Brain microvascular endothelial cell (primary cell): ENCODE results near the gene LRFN3.
"Not testable (repeated sequence)": the region's sequence is repeated elsewhere in the genome, so short reads cannot be mapped to it uniquely, and the experiment has no call there.

ENCODE experiments used
- DNase-seq: peaks from one replicate; pipeline ENCODE4 v3.0.0-alpha.2; 2020
- H3K27ac ChIP-seq: fragments of 250-450 bp; sonication (Bioruptor Pico); 2 replicates; pipeline ENCODE4 v1.5.1; 2020; ENCODE audit warnings: mild to moderate bottlenecking, moderate library complexity
- H3K27me3 ChIP-seq: fragments of 250-450 bp; sonication (Bioruptor Pico); replicated peaks from 2 replicates; pipeline ENCODE4 v1.5.1; 2020; ENCODE audit warnings: mild to moderate bottlenecking
- H3K36me3 ChIP-seq: fragments of 250-450 bp; sonication (Bioruptor Pico); replicated peaks from 2 replicates; pipeline ENCODE4 v1.5.1; 2020; ENCODE audit warnings: mild to moderate bottlenecking
- H3K4me3 ChIP-seq: 2 replicates; pipeline ENCODE4 v1.5.1; 2011; ENCODE audit warnings: low read depth, mild to moderate bottlenecking, control low read depth, low read length, moderate library complexity
- in situ Hi-C: cut with HindIII; loops from 2 replicates; pipeline ENCODE4 v1.10.0; 2017; ENCODE audit warnings: low sequenced_read_pairs, low pct_ligation_motif_present
- TF ChIP-seq, protein P1 (sequence below): IDR thresholded peaks from 2 replicates; pipeline ENCODE4 v1.5.1; 2011; ENCODE audit warnings: low read depth, mild to moderate bottlenecking, moderate library complexity, low read length, control low read depth, inconsistent platforms; ENCODE audit errors: missing control alignments

The LRFN3 gene, protein sequence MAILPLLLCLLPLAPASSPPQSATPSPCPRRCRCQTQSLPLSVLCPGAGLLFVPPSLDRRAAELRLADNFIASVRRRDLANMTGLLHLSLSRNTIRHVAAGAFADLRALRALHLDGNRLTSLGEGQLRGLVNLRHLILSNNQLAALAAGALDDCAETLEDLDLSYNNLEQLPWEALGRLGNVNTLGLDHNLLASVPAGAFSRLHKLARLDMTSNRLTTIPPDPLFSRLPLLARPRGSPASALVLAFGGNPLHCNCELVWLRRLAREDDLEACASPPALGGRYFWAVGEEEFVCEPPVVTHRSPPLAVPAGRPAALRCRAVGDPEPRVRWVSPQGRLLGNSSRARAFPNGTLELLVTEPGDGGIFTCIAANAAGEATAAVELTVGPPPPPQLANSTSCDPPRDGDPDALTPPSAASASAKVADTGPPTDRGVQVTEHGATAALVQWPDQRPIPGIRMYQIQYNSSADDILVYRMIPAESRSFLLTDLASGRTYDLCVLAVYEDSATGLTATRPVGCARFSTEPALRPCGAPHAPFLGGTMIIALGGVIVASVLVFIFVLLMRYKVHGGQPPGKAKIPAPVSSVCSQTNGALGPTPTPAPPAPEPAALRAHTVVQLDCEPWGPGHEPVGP

DNA sequence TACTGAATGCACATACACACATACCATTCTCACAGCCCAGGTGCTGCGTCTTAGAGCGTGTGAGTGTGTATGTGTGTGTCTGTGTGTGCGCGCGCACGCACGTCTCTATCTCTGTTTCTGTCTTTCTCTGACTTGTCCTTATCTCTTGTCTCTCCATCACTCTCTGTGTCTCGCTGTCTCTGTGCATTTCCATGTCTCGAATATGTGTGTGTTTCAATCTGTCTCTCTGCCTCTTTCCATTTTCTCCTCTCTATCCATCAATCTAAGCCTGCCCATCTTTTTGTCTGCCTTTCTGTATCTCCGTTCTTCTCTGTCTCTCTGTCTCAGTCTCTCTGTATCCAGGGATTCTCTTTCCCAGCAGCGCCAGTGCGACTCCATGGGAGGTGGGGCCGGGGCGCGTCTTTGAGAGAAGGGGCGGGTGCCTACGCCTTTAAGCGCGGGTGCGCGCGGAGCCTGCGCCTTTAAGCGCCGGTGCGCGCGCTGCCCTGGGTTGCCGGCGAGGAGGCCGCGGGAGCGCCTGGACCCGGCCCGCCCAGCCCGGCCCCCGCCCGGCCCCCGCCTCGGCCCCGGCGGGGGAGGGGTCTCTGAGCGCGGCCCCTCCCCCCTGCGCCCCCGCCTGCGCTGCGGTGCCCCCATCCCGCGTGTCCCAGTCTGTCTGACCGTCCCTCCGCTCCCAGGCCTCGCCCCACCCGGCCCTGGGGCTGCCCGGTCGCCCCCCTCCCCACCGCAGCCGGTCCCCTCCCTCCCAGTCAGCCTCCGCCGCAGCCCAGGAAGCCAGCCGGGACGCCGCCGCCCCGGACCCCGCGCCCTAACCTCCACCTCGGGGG, at the start of gene LRFN3:
LRFN3 (plus strand) TSS at position 464 of the 827 bp plus-strand sequence. CDS start 3,052 bp downstream, outside the sequence.
- H3K36me3 ChIP-seq: peaks cover 2% of the 10 kb centered on the region
- peak within 1 kb of the TSS; percentile 64 for H3K4me3 ChIP-seq
- TF ChIP-seq, protein P1, sequence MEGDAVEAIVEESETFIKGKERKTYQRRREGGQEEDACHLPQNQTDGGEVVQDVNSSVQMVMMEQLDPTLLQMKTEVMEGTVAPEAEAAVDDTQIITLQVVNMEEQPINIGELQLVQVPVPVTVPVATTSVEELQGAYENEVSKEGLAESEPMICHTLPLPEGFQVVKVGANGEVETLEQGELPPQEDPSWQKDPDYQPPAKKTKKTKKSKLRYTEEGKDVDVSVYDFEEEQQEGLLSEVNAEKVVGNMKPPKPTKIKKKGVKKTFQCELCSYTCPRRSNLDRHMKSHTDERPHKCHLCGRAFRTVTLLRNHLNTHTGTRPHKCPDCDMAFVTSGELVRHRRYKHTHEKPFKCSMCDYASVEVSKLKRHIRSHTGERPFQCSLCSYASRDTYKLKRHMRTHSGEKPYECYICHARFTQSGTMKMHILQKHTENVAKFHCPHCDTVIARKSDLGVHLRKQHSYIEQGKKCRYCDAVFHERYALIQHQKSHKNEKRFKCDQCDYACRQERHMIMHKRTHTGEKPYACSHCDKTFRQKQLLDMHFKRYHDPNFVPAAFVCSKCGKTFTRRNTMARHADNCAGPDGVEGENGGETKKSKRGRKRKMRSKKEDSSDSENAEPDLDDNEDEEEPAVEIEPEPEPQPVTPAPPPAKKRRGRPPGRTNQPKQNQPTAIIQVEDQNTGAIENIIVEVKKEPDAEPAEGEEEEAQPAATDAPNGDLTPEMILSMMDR: no peak
- no peaks in the 10 kb centered on the region for H3K27me3 ChIP-seq
- no peak within 1 kb of the TSS for H3K27ac ChIP-seq
- peak; percentile 46 for DNase-seq
- in situ Hi-C loops: no loop called here

DNA sequence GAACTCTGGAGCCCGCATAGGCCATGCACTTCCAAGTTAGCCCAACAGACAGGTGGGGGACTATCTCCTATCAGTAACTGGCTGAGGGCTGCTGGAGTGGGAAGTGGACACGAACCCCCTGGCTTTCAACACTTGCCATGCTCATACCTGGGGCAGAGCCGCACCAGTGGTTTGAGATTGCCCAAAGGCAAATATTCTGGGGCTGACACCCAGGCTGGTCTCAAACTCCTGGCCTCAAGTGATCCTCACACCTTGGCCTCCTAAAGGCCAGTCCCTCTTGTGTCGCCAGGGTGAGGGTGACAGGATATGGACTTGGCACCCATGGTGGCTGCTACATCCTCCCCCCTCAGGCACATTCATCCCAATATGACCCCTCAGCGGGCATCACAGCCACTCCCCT, 49.0 kb upstream of the LRFN3 start:
- DNase-seq: no peak
- H3K27me3 ChIP-seq: no peaks in the 10 kb centered on the region
- in situ Hi-C loops: no loop called here
- peaks cover 21% of the 10 kb centered on the region for H3K36me3 ChIP-seq
- H3K4me3 ChIP-seq: no peak overlapping the region
- TF ChIP-seq, protein P1: no peak
- no peak overlapping the region for H3K27ac ChIP-seq

DNA sequence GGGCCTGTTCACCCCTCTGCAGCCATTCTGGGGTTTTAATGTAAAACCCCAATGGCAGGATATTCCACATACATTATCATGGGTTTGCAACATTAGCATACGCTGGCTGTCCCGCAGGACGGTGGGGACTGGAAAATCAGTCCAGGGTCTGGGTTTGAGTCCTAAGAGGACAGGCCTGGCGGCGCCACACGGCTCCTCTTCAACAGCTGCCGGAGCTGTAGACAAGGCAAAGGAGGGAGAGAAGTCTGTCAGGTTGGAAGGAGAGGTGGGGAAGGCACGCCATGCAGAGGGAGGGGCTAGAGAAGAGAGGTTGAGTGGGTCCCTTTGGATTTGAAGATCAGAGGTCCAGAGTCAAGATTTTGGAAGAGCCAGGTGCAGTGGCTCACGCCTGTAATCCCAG, 47.8 kb upstream of the LRFN3 start:
- peaks cover 27% of the 10 kb centered on the region for H3K36me3 ChIP-seq
- H3K27me3 ChIP-seq: no peaks in the 10 kb centered on the region

DNA sequence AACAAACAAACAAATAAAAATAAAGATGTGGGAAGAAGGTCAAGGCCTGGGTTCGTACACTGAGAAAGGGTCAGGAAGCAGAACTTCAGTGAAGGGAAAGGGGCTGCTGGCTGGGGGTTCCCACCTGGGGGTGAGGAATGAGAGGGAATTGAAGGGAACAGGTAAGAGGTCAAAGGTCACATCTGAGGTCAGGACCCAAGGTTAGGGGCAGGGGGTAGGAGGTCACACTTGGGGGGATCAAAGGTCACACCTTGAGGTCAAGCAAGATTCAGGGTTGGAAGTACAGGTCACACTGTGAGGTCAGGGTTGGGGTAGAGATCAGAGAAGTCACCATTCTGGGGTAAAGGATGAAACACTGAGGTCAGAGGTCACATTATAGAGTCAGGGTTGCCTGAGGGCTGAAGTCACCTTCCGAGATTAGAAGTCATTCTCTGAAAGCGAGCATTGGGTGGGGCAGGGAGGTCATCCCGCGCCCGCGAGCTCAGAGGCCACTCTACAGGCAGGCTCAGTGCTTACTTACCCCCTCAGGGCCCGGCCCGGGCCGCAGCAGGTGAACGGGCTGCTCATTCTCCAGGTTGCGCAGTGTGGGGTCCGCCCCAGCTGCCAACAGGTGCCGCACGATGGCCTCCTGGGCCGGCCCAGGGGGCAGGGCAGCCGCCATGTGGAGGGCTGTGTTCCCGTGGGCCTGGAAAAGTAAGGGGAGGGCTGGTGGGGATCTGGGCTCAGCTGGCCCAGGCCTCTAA, 46.6 kb upstream of the LRFN3 start:
- no peak for DNase-seq
- in situ Hi-C loops: no loop called here
- Histone ChIP-seq H3K4me3 (no peak overlapping the region), H3K36me3 (peaks cover 31% of the 10 kb centered on the region), H3K27me3 (no peaks in the 10 kb centered on the region), H3K27ac (no peak overlapping the region)
- TF ChIP-seq, protein P1: no peak

More for the DNA sequence above, 47.8 kb upstream of the LRFN3 start:
- Histone ChIP-seq H3K27ac (no peak overlapping the region), H3K4me3 (no peak overlapping the region)
- TF ChIP-seq, protein P1: no peak
- no peak for DNase-seq
- in situ Hi-C loops: no loop called here

DNA sequence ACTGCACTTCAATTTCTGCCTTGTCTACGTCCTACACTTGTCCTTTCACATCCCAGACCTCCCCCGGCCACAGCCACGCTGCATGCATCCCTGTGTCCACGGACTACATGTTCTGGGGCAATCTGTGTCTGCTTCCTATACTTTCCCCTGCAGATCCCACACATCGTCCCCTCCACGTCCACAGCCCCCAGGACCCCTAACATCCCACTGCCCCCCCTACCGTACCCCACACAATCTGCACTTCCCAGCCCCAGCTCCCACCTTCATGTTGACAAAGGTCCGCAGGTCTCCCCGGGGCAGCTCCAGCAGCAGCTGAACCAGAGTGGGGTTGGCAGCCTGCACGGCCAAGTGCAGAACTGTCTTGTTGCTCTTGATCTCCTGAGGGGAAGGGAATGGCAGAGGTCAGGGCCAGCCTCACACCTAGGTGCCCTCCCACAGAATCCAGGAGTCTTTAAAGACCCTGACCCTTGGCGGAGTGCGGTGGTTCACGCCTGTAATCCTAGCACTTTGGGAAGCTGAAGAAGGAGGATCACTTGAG, 46.0 kb upstream of the LRFN3 start:
- peaks cover 32% of the 10 kb centered on the region for H3K36me3 ChIP-seq

DNA sequence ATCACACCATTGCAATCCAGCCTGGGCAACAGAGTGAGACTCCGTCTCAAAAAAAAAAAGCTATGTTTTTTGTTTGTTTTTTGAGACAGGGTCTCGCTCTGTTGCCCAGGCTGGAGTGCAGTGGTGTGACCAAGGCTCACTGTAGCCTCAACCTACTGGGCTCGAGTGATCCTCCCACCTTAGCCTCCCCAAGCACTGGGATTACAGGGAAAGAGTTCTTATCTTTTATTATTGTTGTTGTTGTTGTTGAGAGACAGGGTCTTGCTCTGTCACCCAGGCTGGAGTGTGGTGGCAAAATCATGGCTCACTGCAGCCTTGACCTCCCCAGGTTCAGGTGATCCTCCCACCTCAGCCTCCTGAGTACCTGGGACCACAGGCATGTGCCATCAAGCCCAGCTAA, 44.4 kb upstream of the LRFN3 start:
- H3K4me3 ChIP-seq, H3K27me3 ChIP-seq, in situ Hi-C loops, H3K27ac ChIP-seq, DNase-seq: not testable (repeated sequence)
- H3K36me3 ChIP-seq: peaks cover 39% of the 10 kb centered on the region

More for the DNA sequence above, 46.0 kb upstream of the LRFN3 start:
- no peak overlapping the region for H3K4me3 ChIP-seq
- TF ChIP-seq, protein P1: no peak
- H3K27me3 ChIP-seq: no peaks in the 10 kb centered on the region
- DNase-seq: no peak
- in situ Hi-C loops: no loop called here
- H3K27ac ChIP-seq: no peak overlapping the region
